HEK293 (cell line): Measurements from ENCODE around the gene OLA1.
A peak's percentile ranks its signal among the peaks of the same experiment; 100 is the strongest.

ENCODE experiments used
- CTCF ChIA-PET: fragments of 350-600 bp; formaldehyde crosslinking; extraction: SDS; loops from one replicate; lab custom pipeline; 2021; ENCODE audit warnings: antibody characterized with exemption; lab: Yijun Ruan, JAX
- POLR2A ChIA-PET: fragments of 300-600 bp; formaldehyde crosslinking; extraction: SDS; loops from one replicate; lab custom pipeline; 2020; ENCODE audit warnings: antibody characterized with exemption, inconsistent platforms; lab: Yijun Ruan, JAX
- H3K27ac ChIP-seq: fragments of 200-500 bp; sonication (Bioruptor generic); 2 replicates; pipeline ENCODE4 v1.5.1; 2014; ENCODE audit warnings: low read depth, low read length, control low read depth, inconsistent platforms; ENCODE audit errors: extremely low read depth
- H3K36me3 ChIP-seq, 2 experiments: fragments of 200-500 bp in 1 of 2; sonication (Bioruptor generic) in 1 of 2; 1 replicate in 1 of 2; 2 replicates in 1 of 2; pipeline ENCODE4 v1.5.1; 2014 to 2017; ENCODE audit warnings: inconsistent platforms in 2 of 2, low read length in 2 of 2; ENCODE audit not compliant: control insufficient read depth in 2 of 2, insufficient read depth in 1 of 2
- H3K4me1 ChIP-seq: fragments of 200-500 bp; sonication (Bioruptor generic); 2 replicates; pipeline ENCODE4 v1.5.1; 2014; ENCODE audit warnings: mild to moderate bottlenecking, low read length, inconsistent platforms; ENCODE audit not compliant: control insufficient read depth, insufficient read depth
- H3K4me3 ChIP-seq: 2 replicates; pipeline ENCODE4 v1.5.1; 2011; ENCODE audit warnings: low read depth, mild to moderate bottlenecking, control low read depth, low read length, moderate library complexity
- H3K9me3 ChIP-seq: fragments of 200-500 bp; sonication (Bioruptor generic); 2 replicates; pipeline ENCODE4 v1.5.1; 2014; ENCODE audit warnings: low read depth, low read length, inconsistent platforms; ENCODE audit not compliant: control insufficient read depth, insufficient read depth
- ATF2 ChIP-seq: fragments of 450-650 bp; formaldehyde crosslinking; IDR thresholded peaks from 2 replicates; pipeline ENCODE4 v1.5.1; 2016; ENCODE audit warnings: missing biosample characterization, missing genetic modification characterization, low read depth
- BCL11A ChIP-seq: fragments of 450-650 bp; formaldehyde crosslinking; IDR thresholded peaks from 2 replicates; pipeline ENCODE4 v1.5.1; 2016; ENCODE audit warnings: low read depth, missing biosample characterization, missing genetic modification characterization
- GLI4 ChIP-seq: fragments of 450-650 bp; formaldehyde crosslinking; IDR thresholded peaks from 2 replicates; pipeline ENCODE4 v1.5.1; 2016; ENCODE audit warnings: missing biosample characterization, missing genetic modification characterization
- KLF10 ChIP-seq: fragments of 450-650 bp; IDR thresholded peaks from 2 replicates; pipeline ENCODE4 v1.5.1; 2018; ENCODE audit warnings: missing biosample characterization, mild to moderate bottlenecking, missing genetic modification characterization
- KLF8 ChIP-seq: fragments of 450-650 bp; formaldehyde crosslinking; IDR thresholded peaks from 2 replicates; pipeline ENCODE4 v1.5.1; 2016; ENCODE audit warnings: missing biosample characterization, missing genetic modification characterization
- PRDM2 ChIP-seq: fragments of 450-650 bp; formaldehyde crosslinking; IDR thresholded peaks from 2 replicates; pipeline ENCODE4 v1.5.1; 2016; ENCODE audit warnings: missing biosample characterization, missing genetic modification characterization, borderline replicate concordance
- PRDM6 ChIP-seq: fragments of 450-650 bp; formaldehyde crosslinking; IDR thresholded peaks from 2 replicates; pipeline ENCODE4 v1.5.1; 2017; ENCODE audit warnings: missing biosample characterization, missing genetic modification characterization
- TRIM28 ChIP-seq: IDR thresholded peaks from 2 replicates; pipeline ENCODE4 v1.6.1; 2011; ENCODE audit warnings: low read length, control low read depth, borderline replicate concordance
- ZNF114 ChIP-seq: fragments of 450-650 bp; formaldehyde crosslinking; IDR thresholded peaks from 2 replicates; pipeline ENCODE4 v1.5.0; 2017; ENCODE audit warnings: missing biosample characterization, missing genetic modification characterization
- ZNF132 ChIP-seq: fragments of 450-650 bp; formaldehyde crosslinking; IDR thresholded peaks from 2 replicates; pipeline ENCODE4 v1.5.1; 2017; ENCODE audit warnings: missing biosample characterization, missing genetic modification characterization, borderline replicate concordance
- ZNF140 ChIP-seq: fragments of 450-650 bp; formaldehyde crosslinking; IDR thresholded peaks from 2 replicates; pipeline ENCODE4 v1.5.1; 2016; ENCODE audit warnings: missing biosample characterization, missing genetic modification characterization
- ZNF211 ChIP-seq: fragments of 450-650 bp; formaldehyde crosslinking; IDR thresholded peaks from 2 replicates; pipeline ENCODE4 v1.5.1; 2016; ENCODE audit warnings: low read depth, missing biosample characterization, missing genetic modification characterization
- ZNF248 ChIP-seq: fragments of 450-650 bp; formaldehyde crosslinking; IDR thresholded peaks from 2 replicates; pipeline ENCODE4 v1.5.1; 2017; ENCODE audit warnings: missing biosample characterization, missing genetic modification characterization
- ZNF324 ChIP-seq: fragments of 450-650 bp; formaldehyde crosslinking; IDR thresholded peaks from 2 replicates; pipeline ENCODE4 v1.5.1; 2016; ENCODE audit warnings: missing biosample characterization, missing genetic modification characterization
- ZNF354C ChIP-seq: fragments of 450-650 bp; formaldehyde crosslinking; IDR thresholded peaks from 2 replicates; pipeline ENCODE4 v1.5.1; 2016; ENCODE audit warnings: missing biosample characterization, missing genetic modification characterization, low read depth, borderline replicate concordance
- ZNF514 ChIP-seq: fragments of 450-650 bp; formaldehyde crosslinking; IDR thresholded peaks from 2 replicates; pipeline ENCODE4 v1.5.1; 2016; ENCODE audit warnings: missing biosample characterization, missing genetic modification characterization
- ZNF600 ChIP-seq: fragments of 450-650 bp; formaldehyde crosslinking; IDR thresholded peaks from 2 replicates; pipeline ENCODE4 v1.5.1; 2016; ENCODE audit warnings: missing biosample characterization, missing genetic modification characterization
- ZNF704 ChIP-seq: fragments of 450-650 bp; formaldehyde crosslinking; IDR thresholded peaks from 2 replicates; pipeline ENCODE4 v1.5.1; 2016; ENCODE audit warnings: missing biosample characterization, missing genetic modification characterization

Gene OLA1

GRCh38 chr2:174202188-174202587 is 46.1 kb downstream of the OLA1 start:
- no peaks in the 10 kb centered on the region for H3K9me3 ChIP-seq
- ChIA-PET CTCF (no interaction called here), POLR2A (no interaction called here)
- no peak overlapping the region for H3K27ac ChIP-seq
- peaks cover 6% of the 10 kb centered on the region for H3K4me1 ChIP-seq
- no peak overlapping the region for H3K4me3 ChIP-seq
- peaks cover 0 to 4% of the 10 kb centered on the region in 2 experiments; a peak in 1 of 3 replicates for H3K36me3 ChIP-seq
- TF ChIP-seq PRDM6 (tag by site-specific recombination) (peak; percentile 40; the same call in 1 of the 2 replicates), PRDM2 (no peak)

- TF ChIP-seq ZNF140 (no peak), ZNF132 (no peak), KLF10 (no peak), TRIM28 (no peak), BCL11A (tag by site-specific recombination) (no peak), ATF2 (tag by site-specific recombination) (no peak), ZNF514 (tag by site-specific recombination) (no peak), ZNF211 (tag by site-specific recombination) (no peak), ZNF704 (tag by site-specific recombination) (no peak), ZNF600 (no peak), GLI4 (tag by site-specific recombination) (no peak), ZNF354C (no peak), KLF8 (tag by site-specific recombination) (no peak), ZNF324 (tag by site-specific recombination) (no peak), ZNF248 (no peak), ZNF114 (no peak)
- Histone ChIP-seq H3K9me3 (no peaks in the 10 kb centered on the region), H3K36me3 (peaks cover 0 to 4% of the 10 kb centered on the region in 2 experiments; a peak in 1 of 3 replicates), H3K4me3 (no peak overlapping the region), H3K4me1 (peaks cover 2% of the 10 kb centered on the region; the same call in 1 of the 2 replicates), H3K27ac (no peak overlapping the region)
- POLR2A ChIA-PET = no interaction called here
- CTCF ChIA-PET = no interaction called here
Measured at GRCh38 chr2:174198846-174199564, 49.3 kb downstream of the OLA1 start.
